ENCODE measurements around the gene CCDC28B. TPM values are rescaled to one million over a fixed set of nuclear protein-coding genes. Genes with fewer than 3 reads are reported as not detected.

CCDC28B gene
- polyA plus RNA-seq, 1 experiment = 13.9 TPM

DNA sequence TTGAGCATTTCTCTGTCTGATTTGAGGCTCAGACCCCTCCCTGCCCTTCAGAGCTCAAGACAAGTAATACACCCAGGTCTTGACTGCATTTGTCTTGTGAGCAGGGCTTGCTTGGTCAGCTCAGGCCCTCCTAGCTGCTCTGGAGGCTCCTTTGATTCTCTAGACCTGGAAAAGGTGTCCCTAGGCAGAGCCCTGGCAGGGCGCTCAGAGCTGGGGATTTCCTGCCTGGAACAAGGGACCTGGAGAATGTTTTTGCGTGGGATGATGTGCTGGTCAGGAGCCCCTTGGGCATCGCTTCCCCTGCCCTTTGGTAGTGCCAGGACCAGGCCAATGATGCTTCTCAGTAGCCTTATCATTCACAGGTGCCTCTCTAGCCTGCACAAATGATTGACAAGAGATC lies 4.9 kb upstream of the CCDC28B start:
- ChIA-PET CTCF (interaction anchor here (1.4 kb wide), 1 partner anchor 87 kb away, joined by 4 read pairs; no protein-coding TSS in a partner anchor), POLR2A (no interaction called here)
- Histone ChIP-seq H3K36me3 (ENCODE audit: control insufficient read depth, insufficient read depth, low read length) (peaks cover 53% of the 10 kb centered on the region), H3K4me3 (ENCODE audit: low read depth, low read length) (no peak overlapping the region), H3K27me3 (ENCODE audit: control insufficient read depth, insufficient read depth, low read length) (no peaks in the 10 kb centered on the region)
- TF ChIP-seq, protein P1, sequence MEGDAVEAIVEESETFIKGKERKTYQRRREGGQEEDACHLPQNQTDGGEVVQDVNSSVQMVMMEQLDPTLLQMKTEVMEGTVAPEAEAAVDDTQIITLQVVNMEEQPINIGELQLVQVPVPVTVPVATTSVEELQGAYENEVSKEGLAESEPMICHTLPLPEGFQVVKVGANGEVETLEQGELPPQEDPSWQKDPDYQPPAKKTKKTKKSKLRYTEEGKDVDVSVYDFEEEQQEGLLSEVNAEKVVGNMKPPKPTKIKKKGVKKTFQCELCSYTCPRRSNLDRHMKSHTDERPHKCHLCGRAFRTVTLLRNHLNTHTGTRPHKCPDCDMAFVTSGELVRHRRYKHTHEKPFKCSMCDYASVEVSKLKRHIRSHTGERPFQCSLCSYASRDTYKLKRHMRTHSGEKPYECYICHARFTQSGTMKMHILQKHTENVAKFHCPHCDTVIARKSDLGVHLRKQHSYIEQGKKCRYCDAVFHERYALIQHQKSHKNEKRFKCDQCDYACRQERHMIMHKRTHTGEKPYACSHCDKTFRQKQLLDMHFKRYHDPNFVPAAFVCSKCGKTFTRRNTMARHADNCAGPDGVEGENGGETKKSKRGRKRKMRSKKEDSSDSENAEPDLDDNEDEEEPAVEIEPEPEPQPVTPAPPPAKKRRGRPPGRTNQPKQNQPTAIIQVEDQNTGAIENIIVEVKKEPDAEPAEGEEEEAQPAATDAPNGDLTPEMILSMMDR (IDR thresholded peaks at IDR 0.05; ENCODE audit: insufficient read depth, low read depth, low read length) = no peak
- no peak for DNase-seq (ENCODE audit: low read depth)

DNA sequence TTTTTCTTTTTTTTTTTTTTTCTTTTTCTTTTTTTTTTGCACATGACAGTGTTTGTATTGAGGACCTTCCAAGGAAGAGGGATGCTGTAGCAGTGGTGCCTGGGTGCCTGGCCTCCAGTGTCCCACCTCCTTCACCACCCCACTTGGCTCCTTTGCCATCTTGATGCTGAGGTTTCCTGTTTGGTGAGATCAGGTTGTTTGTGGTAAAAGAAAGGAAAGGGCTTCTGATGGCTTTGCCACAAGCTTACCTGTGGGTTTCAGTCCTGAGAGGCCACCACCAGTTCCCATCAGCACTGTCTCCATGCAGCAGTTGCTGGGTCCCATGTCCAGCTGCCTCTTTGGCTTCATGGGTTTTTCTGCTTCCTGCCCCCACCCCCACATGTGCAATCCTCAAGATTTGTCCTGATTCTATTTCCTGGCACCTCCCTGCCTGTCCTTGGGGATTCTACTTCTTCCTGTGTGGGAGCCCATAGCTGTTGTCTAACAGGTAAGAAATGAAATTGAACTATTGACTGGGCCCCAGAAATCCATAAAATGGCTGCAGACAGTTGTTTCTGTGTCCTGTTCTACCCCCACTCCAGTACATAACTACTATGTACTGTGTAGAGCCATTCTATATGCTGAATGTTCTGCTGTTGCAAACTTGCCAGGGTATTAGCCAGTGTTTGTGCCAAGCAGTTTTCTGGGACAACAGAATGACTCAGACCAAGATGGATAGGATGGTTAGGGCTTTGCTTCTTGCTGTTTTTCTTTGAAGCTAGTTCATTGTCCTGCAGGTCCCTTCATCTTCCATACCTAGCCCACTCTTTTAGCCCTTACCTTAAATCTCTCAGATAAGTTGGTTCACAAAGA lies 4.2 kb upstream of the CCDC28B start:
- Histone ChIP-seq H3K36me3 (ENCODE audit: control insufficient read depth, insufficient read depth, low read length) (peaks cover 49% of the 10 kb centered on the region), H3K4me3 (ENCODE audit: low read depth, low read length) (no peak overlapping the region), H3K27me3 (ENCODE audit: control insufficient read depth, insufficient read depth, low read length) (no peaks in the 10 kb centered on the region)
- POLR2A ChIA-PET = no interaction called here
- CTCF ChIA-PET = no interaction called here
- TF ChIP-seq, protein P1 (IDR thresholded peaks at IDR 0.05; ENCODE audit: insufficient read depth, low read depth, low read length) = no peak
- no peak for DNase-seq (ENCODE audit: low read depth)

DNA sequence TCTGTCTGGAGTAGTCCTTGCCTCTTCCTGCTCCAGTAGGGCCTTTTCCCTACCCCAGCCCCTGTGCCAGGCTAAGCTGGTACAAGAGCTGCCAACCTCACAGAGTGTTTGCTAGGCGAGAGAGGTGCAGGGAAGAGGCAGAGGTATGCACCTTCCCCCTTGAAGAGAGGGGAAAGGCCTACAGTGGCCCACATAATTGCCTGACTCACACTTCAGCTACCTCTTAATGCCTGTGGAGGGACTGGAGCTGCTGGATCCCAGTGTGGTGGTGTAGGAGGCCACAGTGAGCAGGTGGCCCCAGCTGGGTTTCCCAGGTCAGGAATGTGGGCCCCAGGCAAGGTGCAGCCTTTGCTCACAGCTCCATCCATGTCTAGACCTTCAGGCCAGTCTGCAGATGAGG lies 3.3 kb upstream of the CCDC28B start:
- POLR2A ChIA-PET = no interaction called here
- Histone ChIP-seq H3K4me3 (ENCODE audit: low read depth, low read length) (no peak overlapping the region), H3K27me3 (ENCODE audit: control insufficient read depth, insufficient read depth, low read length) (no peaks in the 10 kb centered on the region), H3K36me3 (ENCODE audit: control insufficient read depth, insufficient read depth, low read length) (peaks cover 40% of the 10 kb centered on the region)
- TF ChIP-seq, protein P1 (IDR thresholded peaks at IDR 0.05; ENCODE audit: insufficient read depth, low read depth, low read length) = no peak
- CTCF ChIA-PET = interaction anchor here (0.6 to 1.6 kb wide), 3 partner anchors 18 to 420 kb away, joined by 3 to 6 read pairs (median 3); partner anchors contain the start of gene KPNA6
- DNase-seq (ENCODE audit: low read depth) = no peak

DNA sequence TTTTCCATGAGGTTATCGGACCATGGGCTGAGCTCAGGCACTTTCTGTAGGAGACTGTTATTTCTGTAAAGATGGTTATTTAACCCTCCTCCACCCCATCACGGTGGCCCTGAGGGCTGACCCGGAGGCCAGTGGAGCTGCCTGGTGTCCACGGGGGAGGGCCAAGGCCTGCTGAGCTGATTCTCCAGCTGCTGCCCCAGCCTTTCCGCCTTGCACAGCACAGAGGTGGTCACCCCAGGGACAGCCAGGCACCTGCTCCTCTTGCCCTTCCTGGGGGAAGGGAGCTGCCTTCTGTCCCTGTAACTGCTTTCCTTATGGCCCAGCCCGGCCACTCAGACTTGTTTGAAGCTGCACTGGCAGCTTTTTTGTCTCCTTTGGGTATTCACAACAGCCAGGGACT lies 2.6 kb upstream of the CCDC28B start:
- CTCF ChIA-PET = interaction anchor here (0.6 to 1.6 kb wide), 6 partner anchors 17 to 421 kb away, joined by 3 to 6 read pairs (median 3); partner anchors contain the start of gene KPNA6
- H3K4me3 ChIP-seq (ENCODE audit: low read depth, low read length) = no peak overlapping the region
- POLR2A ChIA-PET = interaction anchor here (0.7 kb wide), 1 partner anchor 18 kb away, joined by 3 read pairs; no protein-coding TSS in a partner anchor
- TF ChIP-seq, protein P1 (IDR thresholded peaks at IDR 0.05; ENCODE audit: insufficient read depth, low read depth, low read length) = no peak
- no peak for DNase-seq (ENCODE audit: low read depth)
- H3K27me3 ChIP-seq (ENCODE audit: control insufficient read depth, insufficient read depth, low read length) = no peaks in the 10 kb centered on the region
- peaks cover 35% of the 10 kb centered on the region for H3K36me3 ChIP-seq (ENCODE audit: control insufficient read depth, insufficient read depth, low read length)

DNA sequence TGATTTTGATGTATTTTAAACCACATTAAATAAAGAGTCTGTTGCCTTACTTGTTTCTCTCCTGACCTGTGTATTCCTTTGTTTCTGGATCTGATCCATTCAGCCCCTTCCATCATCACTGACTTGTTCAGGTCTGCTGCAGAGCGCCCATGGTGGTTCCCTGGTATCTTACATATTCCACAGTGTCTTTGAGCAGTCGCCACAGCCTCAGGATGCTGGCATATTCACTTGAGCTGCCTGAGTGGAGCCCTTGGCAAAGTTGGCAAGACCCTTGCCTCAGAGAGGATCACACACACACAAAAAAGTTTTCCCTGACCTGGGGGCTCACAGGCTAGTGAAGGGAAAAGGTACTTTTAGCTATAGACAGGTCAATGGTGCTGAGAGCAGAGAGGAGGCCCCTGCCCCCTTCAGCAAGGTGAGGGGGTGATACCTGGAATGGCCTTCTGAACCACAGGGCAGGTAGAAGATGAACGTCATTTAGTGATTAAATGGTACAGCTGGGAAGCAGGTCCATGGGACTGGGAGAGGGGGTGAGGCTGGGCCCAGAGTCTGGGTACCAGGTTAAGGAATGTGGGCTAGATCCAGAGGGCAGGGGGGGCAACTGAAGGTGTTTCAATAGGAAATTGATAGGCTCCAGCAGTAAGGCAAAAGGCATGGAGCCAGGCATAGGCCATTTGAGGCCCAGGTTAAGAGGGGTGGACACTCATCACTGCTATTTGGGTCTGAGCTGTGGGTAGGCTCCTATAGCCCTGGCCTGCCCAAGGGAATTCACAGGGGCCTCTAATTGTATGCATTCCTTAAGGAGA lies 2.0 kb upstream of the CCDC28B start:
- H3K36me3 ChIP-seq (ENCODE audit: control insufficient read depth, insufficient read depth, low read length) = peaks cover 32% of the 10 kb centered on the region
- ChIA-PET CTCF (interaction anchor here (0.6 to 1.6 kb wide), 6 partner anchors 17 to 215 kb away, joined by 3 to 6 read pairs (median 3); partner anchors contain the start of gene KPNA6), POLR2A (interaction anchor here (0.7 kb wide), 1 partner anchor 18 kb away, joined by 3 read pairs; no protein-coding TSS in a partner anchor)
- no peak overlapping the region for H3K4me3 ChIP-seq (ENCODE audit: low read depth, low read length)
- DNase-seq (ENCODE audit: low read depth) = no peak
- TF ChIP-seq, protein P1 (IDR thresholded peaks at IDR 0.05; ENCODE audit: insufficient read depth, low read depth, low read length) = no peak
- no peaks in the 10 kb centered on the region for H3K27me3 ChIP-seq (ENCODE audit: control insufficient read depth, insufficient read depth, low read length)

All from BJ (cell line).